Vagina (tissue), 2 donors: ENCODE results near the gene TAS2R43.

Experiments
- POLR2A ChIP-seq, 2 donors: fragments of 450-650 bp; IDR thresholded peaks; one replicate each; pipeline ENCODE4 v1.6.1; 2017; ENCODE audit warnings: antibody characterized with exemption in 2 of 2, mild to moderate bottlenecking in 2 of 2, moderate library complexity in 2 of 2
- POLR2AphosphoS5 ChIP-seq, 2 donors: sonication (generic); formaldehyde crosslinking; IDR thresholded peaks; one replicate each; pipeline ENCODE4 v1.9.0; 2017; ENCODE audit warnings: antibody characterized with exemption in 2 of 2, mild to moderate bottlenecking in 2 of 2, low read depth in 1 of 2; ENCODE audit not compliant: insufficient read depth in 1 of 2
- TF ChIP-seq, protein P1 (sequence below), 3 experiments: fragments of 450-650 bp in 2 of 3; fragments of 200-600 bp in 1 of 3; sonication (generic) in 1 of 3; IDR thresholded peaks; one replicate each; pipeline ENCODE4 v1.5.1; 2017 to 2019; ENCODE audit warnings: antibody characterized with exemption in 3 of 3, mild to moderate bottlenecking in 2 of 3, moderate library complexity in 2 of 3

- TF ChIP-seq, protein P1, sequence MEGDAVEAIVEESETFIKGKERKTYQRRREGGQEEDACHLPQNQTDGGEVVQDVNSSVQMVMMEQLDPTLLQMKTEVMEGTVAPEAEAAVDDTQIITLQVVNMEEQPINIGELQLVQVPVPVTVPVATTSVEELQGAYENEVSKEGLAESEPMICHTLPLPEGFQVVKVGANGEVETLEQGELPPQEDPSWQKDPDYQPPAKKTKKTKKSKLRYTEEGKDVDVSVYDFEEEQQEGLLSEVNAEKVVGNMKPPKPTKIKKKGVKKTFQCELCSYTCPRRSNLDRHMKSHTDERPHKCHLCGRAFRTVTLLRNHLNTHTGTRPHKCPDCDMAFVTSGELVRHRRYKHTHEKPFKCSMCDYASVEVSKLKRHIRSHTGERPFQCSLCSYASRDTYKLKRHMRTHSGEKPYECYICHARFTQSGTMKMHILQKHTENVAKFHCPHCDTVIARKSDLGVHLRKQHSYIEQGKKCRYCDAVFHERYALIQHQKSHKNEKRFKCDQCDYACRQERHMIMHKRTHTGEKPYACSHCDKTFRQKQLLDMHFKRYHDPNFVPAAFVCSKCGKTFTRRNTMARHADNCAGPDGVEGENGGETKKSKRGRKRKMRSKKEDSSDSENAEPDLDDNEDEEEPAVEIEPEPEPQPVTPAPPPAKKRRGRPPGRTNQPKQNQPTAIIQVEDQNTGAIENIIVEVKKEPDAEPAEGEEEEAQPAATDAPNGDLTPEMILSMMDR (IDR thresholded peaks at IDR 0.05): no peak
- no peak for TF ChIP-seq POLR2A (IDR thresholded peaks at IDR 0.05)
- TF ChIP-seq POLR2AphosphoS5 (IDR thresholded peaks at IDR 0.05; ENCODE audit: insufficient read depth in 1 of 2, low read depth in 1 of 2): no peak
Observed at GRCh38 chr12:11055306-11055705, 36.8 kb downstream of the TAS2R43 start.
